Fibroblast of lung (primary cell): ENCODE data around the gene WTAP. TPM values are rescaled to one million over a fixed set of nuclear protein-coding genes. Genes with fewer than 3 reads are reported as not detected.

Source experiments
- DNase-seq, 2 donors: peaks; one replicate each; pipeline versions ENCODE4 v3.0.0 to v3.0.0-alpha.2; 2010; ENCODE audit warnings: low read depth in 2 of 2
- H2AFZ ChIP-seq: 2 replicates; pipeline ENCODE4 v1.5.1; 2012; ENCODE audit warnings: low read length, control low read depth, inconsistent platforms
- H3K27ac ChIP-seq: 2 replicates; pipeline ENCODE4 v1.5.1; 2011; ENCODE audit warnings: low read length, control low read depth; ENCODE audit not compliant: insufficient read depth
- H3K27me3 ChIP-seq: 2 replicates; pipeline ENCODE4 v1.5.1; 2011; ENCODE audit warnings: mild to moderate bottlenecking, low read length; ENCODE audit not compliant: control insufficient read depth, insufficient read depth
- H3K36me3 ChIP-seq: 2 replicates; pipeline ENCODE4 v1.5.1; 2011; ENCODE audit warnings: low read length; ENCODE audit not compliant: control insufficient read depth, insufficient read depth
- H3K4me1 ChIP-seq: 2 replicates; pipeline ENCODE4 v1.5.1; 2011; ENCODE audit warnings: low read length; ENCODE audit not compliant: control insufficient read depth, insufficient read depth; ENCODE audit errors: extremely low read depth
- H3K4me2 ChIP-seq: 2 replicates; pipeline ENCODE4 v1.5.1; 2011; ENCODE audit warnings: low read length, control low read depth; ENCODE audit not compliant: insufficient read depth; ENCODE audit errors: extremely low read depth
- H3K4me3 ChIP-seq, 4 experiments: fragments of 200-600 bp in 1 of 4; sonication (generic) in 1 of 4; replicated peaks in 1 of 4; 2 replicates each; pipeline ENCODE4 v1.5.1; 2011 to 2016; ENCODE audit warnings: low read length in 4 of 4, low read depth in 3 of 4, mild to moderate bottlenecking in 3 of 4, control low read depth in 2 of 4, inconsistent platforms in 1 of 4, mixed read lengths in 1 of 4; ENCODE audit not compliant: insufficient read depth in 1 of 4; ENCODE audit errors: control extremely low read depth in 1 of 4
- H3K79me2 ChIP-seq: 2 replicates; pipeline ENCODE4 v1.5.1; 2012; ENCODE audit warnings: mild to moderate bottlenecking, low read length, inconsistent platforms; ENCODE audit not compliant: control insufficient read depth, insufficient read depth
- H3K9ac ChIP-seq: 2 replicates; pipeline ENCODE4 v1.5.1; 2011; ENCODE audit warnings: mild to moderate bottlenecking, low read length, control low read depth; ENCODE audit not compliant: insufficient read depth
- H3K9me3 ChIP-seq: 2 replicates; pipeline ENCODE4 v1.5.1; 2012; ENCODE audit warnings: low read depth, low read length; ENCODE audit not compliant: control insufficient read depth, insufficient read depth
- H4K20me1 ChIP-seq: 2 replicates; pipeline ENCODE4 v1.5.1; 2011; ENCODE audit warnings: low read length; ENCODE audit not compliant: control insufficient read depth, insufficient read depth; ENCODE audit errors: extremely low read depth
- CTCF ChIP-seq, 2 donors: IDR thresholded peaks in 1 of 2; conservative IDR thresholded peaks in 1 of 2; 1 replicate in 1 of 2; 2 replicates in 1 of 2; pipeline ENCODE4 v1.5.1; 2011 to 2012; ENCODE audit warnings: low read length in 2 of 2, control low read depth in 1 of 2, inconsistent platforms in 1 of 2, low read depth in 1 of 2, mild to moderate bottlenecking in 1 of 2
- EZH2 ChIP-seq: IDR thresholded peaks from 2 replicates; pipeline ENCODE4 v1.5.1; 2012; ENCODE audit warnings: low read length, control low read depth, mild to moderate bottlenecking; ENCODE audit errors: missing control alignments
- polyA plus RNA-seq, 2 donors: library from polyadenylated mRNA; depleted of rRNA in 1 of 2; stranded (reverse) in 1 of 2; unstranded in 1 of 2; fragments of >200 nt; gene quantifications; 2 replicates each; pipeline ENCODE4 v1.2.1, GENCODE V29; 2011 to 2012; ENCODE audit warnings: missing spikeins in 1 of 2
- total RNA-seq: library from RNA; depleted of rRNA; stranded (reverse); fragments of >200 nt; gene quantifications from 2 replicates; pipeline ENCODE4 v1.2.1, GENCODE V29; 2014

The WTAP gene
- total and polyA plus RNA-seq, 2 donors (not counting 1 experiment from before 2014, with no cell fraction given) = 52.7 to 124 TPM

- H3K4me1 ChIP-seq = peaks cover 24% of the 10 kb centered on the region
- H3K4me3 ChIP-seq = peak overlapping the region; percentile 52 to 83 (median 72)
- TF ChIP-seq EZH2 (no peak), CTCF (conservative IDR thresholded peaks at IDR 0.05 in 1 of 2, IDR thresholded peaks at IDR 0.05 in 1 of 2; ENCODE audit: low read depth in 1 of 2, low read length in 2 of 2) (no peak)
- H3K4me2 ChIP-seq = peak overlapping the region; percentile 77
- DNase-seq = peak in 1 of 2 donors; percentile 3
- H4K20me1 ChIP-seq = no peaks in the 10 kb centered on the region
- H3K9me3 ChIP-seq = no peaks in the 10 kb centered on the region
- peak overlapping the region; percentile 90 for H3K9ac ChIP-seq
- H3K36me3 ChIP-seq = peaks cover 6% of the 10 kb centered on the region
- peaks cover 8% of the 10 kb centered on the region for H3K79me2 ChIP-seq
- peak overlapping the region; percentile 91 for H3K27ac ChIP-seq
- no peaks in the 10 kb centered on the region for H3K27me3 ChIP-seq
- peak overlapping the region; percentile 4 for H2AFZ ChIP-seq
Observed at GRCh38 chr6:159762681-159763293, 35.5 kb downstream of the WTAP start.

GRCh38 chr6:159766906-159767305 is 39.6 kb downstream of the WTAP start:
- Histone ChIP-seq H3K36me3 (peaks cover 5% of the 10 kb centered on the region), H3K27ac (no peak overlapping the region)

GRCh38 chr6:159769470-159769869 is 42.2 kb downstream of the WTAP start:
- peaks cover 3% of the 10 kb centered on the region for H3K36me3 ChIP-seq
- no peak overlapping the region for H3K4me2 ChIP-seq

More at GRCh38 chr6:159766906-159767305, 39.6 kb downstream of the WTAP start:
- Histone ChIP-seq H2AFZ (no peak overlapping the region), H3K4me1 (peaks cover 7% of the 10 kb centered on the region), H3K4me2 (no peak overlapping the region), H3K9me3 (no peaks in the 10 kb centered on the region), H3K9ac (no peak overlapping the region), H3K4me3 (no peak overlapping the region), H3K79me2 (peaks cover 8% of the 10 kb centered on the region), H4K20me1 (no peaks in the 10 kb centered on the region), H3K27me3 (no peaks in the 10 kb centered on the region)
- DNase-seq = no peak
- TF ChIP-seq EZH2 = no peak
- TF ChIP-seq CTCF (conservative IDR thresholded peaks at IDR 0.05 in 1 of 2, IDR thresholded peaks at IDR 0.05 in 1 of 2; ENCODE audit: low read depth in 1 of 2, low read length in 2 of 2) = no peak

More at GRCh38 chr6:159769470-159769869, 42.2 kb downstream of the WTAP start:
- no peak overlapping the region for H3K9ac ChIP-seq
- no peaks in the 10 kb centered on the region for H3K27me3 ChIP-seq
- H2AFZ ChIP-seq = no peak overlapping the region
- DNase-seq = no peak
- H4K20me1 ChIP-seq = no peaks in the 10 kb centered on the region
- no peak overlapping the region for H3K27ac ChIP-seq
- no peak overlapping the region for H3K4me3 ChIP-seq
- no peaks in the 10 kb centered on the region for H3K4me1 ChIP-seq
- H3K79me2 ChIP-seq = no peaks in the 10 kb centered on the region
- no peaks in the 10 kb centered on the region for H3K9me3 ChIP-seq
- TF ChIP-seq CTCF (conservative IDR thresholded peaks at IDR 0.05 in 1 of 2, IDR thresholded peaks at IDR 0.05 in 1 of 2; ENCODE audit: low read depth in 1 of 2, low read length in 2 of 2) (no peak), EZH2 (no peak)
